GM23338 (cell line): ENCODE data around the gene EMC10. TPM values are rescaled to one million over a fixed set of nuclear protein-coding genes. Genes with fewer than 3 reads are reported as not detected.
"Not testable (repeated sequence)": the region's sequence is repeated elsewhere in the genome, so short reads cannot be mapped to it uniquely, and the experiment has no call there.

ENCODE experiments used
- ATAC-seq: fragments of 200-7000 bp; cut with Tn5 transposase; 3 replicates; pipeline ENCODE4 v1.9.1; 2020
- DNase-seq: peaks from one replicate; pipeline ENCODE4 v3.0.0-alpha.2; 2015; ENCODE audit warnings: low spot score
- H2AFZ ChIP-seq: fragments of 200-600 bp; sonication (generic); 2 replicates; pipeline ENCODE4 v1.8.0; 2016; ENCODE audit warnings: antibody characterized with exemption, mild to moderate bottlenecking, moderate library complexity
- H3F3A ChIP-seq: fragments of 200-600 bp; sonication (generic); replicated peaks from 2 replicates; pipeline ENCODE4 v1.8.0; 2017; ENCODE audit warnings: antibody characterized with exemption, mixed run types, low read depth
- H3K27ac ChIP-seq: fragments of 200-600 bp; sonication (generic); 2 replicates; pipeline ENCODE4 v1.6.1; 2016; ENCODE audit warnings: low read depth
- H3K27me3 ChIP-seq: fragments of 200-600 bp; sonication (generic); 2 replicates; pipeline ENCODE4 v1.8.0; 2016; ENCODE audit warnings: mild to moderate bottlenecking, mixed run types, moderate library complexity; ENCODE audit not compliant: insufficient read depth
- H3K36me3 ChIP-seq: fragments of 200-600 bp; sonication (generic); 2 replicates; pipeline ENCODE4 v1.8.0; 2016; ENCODE audit warnings: mild to moderate bottlenecking; ENCODE audit not compliant: insufficient read depth
- H3K4me1 ChIP-seq: fragments of 200-600 bp; sonication (generic); 2 replicates; pipeline ENCODE4 v1.8.0; 2016; ENCODE audit warnings: mild to moderate bottlenecking, moderate library complexity; ENCODE audit not compliant: insufficient read depth
- H3K4me2 ChIP-seq: fragments of 200-600 bp; sonication (generic); 2 replicates; pipeline ENCODE4 v1.7.1; 2017; ENCODE audit warnings: mixed run types
- H3K4me3 ChIP-seq: fragments of 200-600 bp; sonication (generic); 2 replicates; pipeline ENCODE4 v1.6.1; 2016; ENCODE audit warnings: mixed run types
- H3K79me2 ChIP-seq: fragments of 200-600 bp; sonication (generic); replicated peaks from 2 replicates; pipeline ENCODE4 v1.8.0; 2017; ENCODE audit warnings: mild to moderate bottlenecking; ENCODE audit not compliant: insufficient read depth
- H3K9me2 ChIP-seq: fragments of 200-600 bp; sonication (generic); 2 replicates; pipeline ENCODE4 v1.8.0; 2017; ENCODE audit not compliant: insufficient read depth
- H4K20me1 ChIP-seq: fragments of 200-600 bp; sonication (generic); replicated peaks from 2 replicates; pipeline ENCODE4 v1.8.0; 2017; ENCODE audit warnings: mild to moderate bottlenecking; ENCODE audit not compliant: insufficient read depth
- H3K27ac Mint-ChIP-seq: 2 replicates; pipeline ENCODE4 v1.8.0; 2020; ENCODE audit warnings: inconsistent platforms, mild to moderate bottlenecking, moderate library complexity, mixed read lengths
- H3K27me3 Mint-ChIP-seq: 3 replicates; pipeline ENCODE4 v1.8.0; 2022; ENCODE audit warnings: low read depth, mild to moderate bottlenecking, moderate library complexity, mixed read lengths, inconsistent platforms; ENCODE audit not compliant: insufficient read depth, poor library complexity
- H3K36me3 Mint-ChIP-seq: 3 replicates; pipeline ENCODE4 v1.8.0; 2021; ENCODE audit warnings: low read depth, mild to moderate bottlenecking, inconsistent platforms, moderate library complexity, mixed read lengths
- H3K4me1 Mint-ChIP-seq: 3 replicates; pipeline ENCODE4 v1.8.0; 2020; ENCODE audit warnings: mild to moderate bottlenecking, inconsistent platforms, mixed read lengths
- H3K4me3 Mint-ChIP-seq: 3 replicates; pipeline ENCODE4 v1.8.0; 2021; ENCODE audit warnings: moderate library complexity, mild to moderate bottlenecking, inconsistent platforms, mixed read lengths
- H3K9me3 Mint-ChIP-seq: 3 replicates; pipeline ENCODE4 v1.8.0; 2020; ENCODE audit warnings: moderate library complexity, mild to moderate bottlenecking, inconsistent platforms, mixed read lengths
- CREB1 ChIP-seq: fragments of 250-450 bp; sonication (Bioruptor Pico); IDR thresholded peaks from 2 replicates; pipeline ENCODE4 v1.5.0; 2020; ENCODE audit warnings: low read depth, mild to moderate bottlenecking, moderate library complexity
- EZH2phosphoT487 ChIP-seq: fragments of 200-600 bp; sonication (generic); IDR thresholded peaks from one replicate; pipeline ENCODE4 v1.8.1; 2018; ENCODE audit warnings: antibody characterized with exemption; ENCODE audit not compliant: unreplicated experiment
- JUNB ChIP-seq: IDR thresholded peaks from one replicate; pipeline ENCODE4 v1.6.1; 2016; ENCODE audit warnings: antibody characterized with exemption; ENCODE audit not compliant: unreplicated experiment
- NANOG ChIP-seq: IDR thresholded peaks from 2 replicates; pipeline ENCODE4 v1.6.1; 2016; ENCODE audit warnings: antibody characterized with exemption, borderline replicate concordance
- POLR2AphosphoS5 ChIP-seq: IDR thresholded peaks from 2 replicates; pipeline ENCODE4 v1.6.1; 2016; ENCODE audit warnings: antibody characterized with exemption, low read depth
- REST ChIP-seq: IDR thresholded peaks from one replicate; pipeline ENCODE4 v1.6.1; 2018; ENCODE audit warnings: antibody characterized with exemption; ENCODE audit not compliant: unreplicated experiment
- ZNF114 ChIP-seq: fragments of 250-450 bp; sonication (Bioruptor Pico); IDR thresholded peaks from 2 replicates; pipeline ENCODE4 v1.5.0; 2020; ENCODE audit warnings: mild to moderate bottlenecking, moderate library complexity
- ZNF331 ChIP-seq: fragments of 250-450 bp; sonication (Bioruptor Pico); IDR thresholded peaks from 2 replicates; pipeline ENCODE4 v1.5.0; 2020; ENCODE audit warnings: low read depth, mild to moderate bottlenecking, moderate library complexity
- polyA plus RNA-seq: library from polyadenylated mRNA; unstranded; fragments of >200 nt; fragmentation: Nextera tagmentation; extraction: Ambion mirVana; gene quantifications from 2 replicates; pipeline ENCODE4 v1.2.1, GENCODE V29; 2016
- total RNA-seq: library from RNA; depleted of rRNA; stranded (reverse); fragments of >200 nt; shearing (Covaris generic); gene quantifications from 2 replicates; pipeline ENCODE4 v1.2.3, GENCODE V29; 2014
- TF ChIP-seq, protein P1 (sequence below), 2 experiments: fragments of 200-600 bp in 1 of 2; sonication (generic) in 1 of 2; conservative IDR thresholded peaks; 2 replicates each; pipeline versions ENCODE4 v1.5.1 to v1.6.1; 2016 to 2017; ENCODE audit warnings: antibody characterized with exemption in 2 of 2, low read depth in 2 of 2, mild to moderate bottlenecking in 2 of 2, moderate library complexity in 1 of 2
- TF ChIP-seq, protein P2 (sequence below): fragments of 250-450 bp; sonication (Bioruptor Pico); IDR thresholded peaks from 2 replicates; pipeline ENCODE4 v1.5.0; 2020; ENCODE audit warnings: mild to moderate bottlenecking, moderate library complexity

EMC10 gene
- total and polyA plus RNA-seq, 2 experiments from 2014 or later: 24.8 to 113 TPM

DNA sequence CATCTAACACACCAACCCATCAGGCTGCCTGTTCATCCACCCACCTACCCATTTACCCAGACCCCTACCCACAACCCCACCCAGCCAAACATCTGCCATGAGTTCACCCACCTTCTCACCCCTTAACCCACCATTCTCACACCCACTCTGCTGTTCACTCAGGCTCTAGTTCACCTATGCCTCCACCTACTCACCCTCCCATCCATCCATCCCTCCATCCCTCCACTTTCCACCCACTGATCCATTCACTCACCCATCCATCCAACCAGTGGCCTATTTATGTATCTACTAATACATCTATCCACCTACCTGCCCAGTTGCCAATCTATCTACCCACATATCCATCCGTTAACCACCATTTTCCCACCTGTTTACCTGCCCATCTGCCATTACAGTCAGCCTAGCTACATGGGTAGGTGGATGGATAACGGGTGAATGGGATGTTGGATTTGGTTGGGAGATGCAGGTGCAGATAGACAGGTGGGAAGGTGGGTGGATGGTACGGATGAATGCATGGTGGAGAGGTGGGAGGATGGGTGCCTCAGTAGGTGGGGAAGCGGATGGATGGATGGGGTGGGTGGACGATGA, 38.4 kb upstream of the EMC10 start (continued):
- TF ChIP-seq REST: no peak
- no peak for TF ChIP-seq EZH2phosphoT487
- TF ChIP-seq NANOG: no peak
- TF ChIP-seq ZNF114 (CRISPR knock-in tag): no peak
- no peak for TF ChIP-seq JUNB
- TF ChIP-seq, protein P1, sequence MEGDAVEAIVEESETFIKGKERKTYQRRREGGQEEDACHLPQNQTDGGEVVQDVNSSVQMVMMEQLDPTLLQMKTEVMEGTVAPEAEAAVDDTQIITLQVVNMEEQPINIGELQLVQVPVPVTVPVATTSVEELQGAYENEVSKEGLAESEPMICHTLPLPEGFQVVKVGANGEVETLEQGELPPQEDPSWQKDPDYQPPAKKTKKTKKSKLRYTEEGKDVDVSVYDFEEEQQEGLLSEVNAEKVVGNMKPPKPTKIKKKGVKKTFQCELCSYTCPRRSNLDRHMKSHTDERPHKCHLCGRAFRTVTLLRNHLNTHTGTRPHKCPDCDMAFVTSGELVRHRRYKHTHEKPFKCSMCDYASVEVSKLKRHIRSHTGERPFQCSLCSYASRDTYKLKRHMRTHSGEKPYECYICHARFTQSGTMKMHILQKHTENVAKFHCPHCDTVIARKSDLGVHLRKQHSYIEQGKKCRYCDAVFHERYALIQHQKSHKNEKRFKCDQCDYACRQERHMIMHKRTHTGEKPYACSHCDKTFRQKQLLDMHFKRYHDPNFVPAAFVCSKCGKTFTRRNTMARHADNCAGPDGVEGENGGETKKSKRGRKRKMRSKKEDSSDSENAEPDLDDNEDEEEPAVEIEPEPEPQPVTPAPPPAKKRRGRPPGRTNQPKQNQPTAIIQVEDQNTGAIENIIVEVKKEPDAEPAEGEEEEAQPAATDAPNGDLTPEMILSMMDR (conservative IDR thresholded peaks at IDR 0.05; ENCODE audit: low read depth in 2 of 2): no peak
- TF ChIP-seq ZNF331: no peak

DNA sequence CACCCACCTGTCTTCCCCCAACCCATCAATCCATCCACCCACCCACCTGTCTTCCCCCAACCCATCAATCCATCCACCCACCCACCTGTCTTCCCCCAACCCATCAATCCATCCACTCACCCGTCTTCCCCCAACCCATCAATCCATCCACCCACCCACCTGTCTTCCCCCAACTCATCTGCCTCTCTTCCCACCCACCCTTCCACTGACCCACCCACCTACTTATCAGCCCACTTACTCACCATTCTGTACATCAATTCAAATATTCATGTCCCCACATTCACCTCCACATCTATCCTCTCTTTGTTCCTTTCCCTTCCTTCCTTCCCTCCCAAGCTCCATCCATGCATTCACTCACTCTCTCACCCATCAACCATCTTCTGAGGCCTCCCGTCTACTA, 37.2 kb upstream of the EMC10 start:
- H3K36me3 Mint-ChIP-seq: peaks cover 32% of the 10 kb centered on the region
- not testable (repeated sequence) for ATAC-seq
- H3K9me3 Mint-ChIP-seq: peaks cover 70% of the 10 kb centered on the region

GRCh38 chr19:50444059-50444458, 32.2 kb upstream of the EMC10 start:
- no peak overlapping the region for H3K4me2 ChIP-seq
- Mint-ChIP-seq H3K36me3 (peaks cover 49% of the 10 kb centered on the region), H3K9me3 (peaks cover 92% of the 10 kb centered on the region), H3K27me3 (peaks cover 4% of the 10 kb centered on the region), H3K27ac (no peak overlapping the region), H3K4me3 (no peak overlapping the region), H3K4me1 (no peaks in the 10 kb centered on the region)
- DNase-seq: no peak
- no peak for ATAC-seq
- no peak overlapping the region for H2AFZ ChIP-seq
- H3K36me3 ChIP-seq: no peaks in the 10 kb centered on the region
- H3K4me1 ChIP-seq: no peaks in the 10 kb centered on the region
- no peaks in the 10 kb centered on the region for H3K79me2 ChIP-seq
- H3F3A ChIP-seq: no peaks in the 10 kb centered on the region
- H3K27ac ChIP-seq: no peak overlapping the region
- no peak overlapping the region for H3K4me3 ChIP-seq
- H4K20me1 ChIP-seq: no peaks in the 10 kb centered on the region
- no peaks in the 10 kb centered on the region for H3K9me2 ChIP-seq
- no peaks in the 10 kb centered on the region for H3K27me3 ChIP-seq
- no peak for TF ChIP-seq POLR2AphosphoS5
- TF ChIP-seq, protein P2, sequence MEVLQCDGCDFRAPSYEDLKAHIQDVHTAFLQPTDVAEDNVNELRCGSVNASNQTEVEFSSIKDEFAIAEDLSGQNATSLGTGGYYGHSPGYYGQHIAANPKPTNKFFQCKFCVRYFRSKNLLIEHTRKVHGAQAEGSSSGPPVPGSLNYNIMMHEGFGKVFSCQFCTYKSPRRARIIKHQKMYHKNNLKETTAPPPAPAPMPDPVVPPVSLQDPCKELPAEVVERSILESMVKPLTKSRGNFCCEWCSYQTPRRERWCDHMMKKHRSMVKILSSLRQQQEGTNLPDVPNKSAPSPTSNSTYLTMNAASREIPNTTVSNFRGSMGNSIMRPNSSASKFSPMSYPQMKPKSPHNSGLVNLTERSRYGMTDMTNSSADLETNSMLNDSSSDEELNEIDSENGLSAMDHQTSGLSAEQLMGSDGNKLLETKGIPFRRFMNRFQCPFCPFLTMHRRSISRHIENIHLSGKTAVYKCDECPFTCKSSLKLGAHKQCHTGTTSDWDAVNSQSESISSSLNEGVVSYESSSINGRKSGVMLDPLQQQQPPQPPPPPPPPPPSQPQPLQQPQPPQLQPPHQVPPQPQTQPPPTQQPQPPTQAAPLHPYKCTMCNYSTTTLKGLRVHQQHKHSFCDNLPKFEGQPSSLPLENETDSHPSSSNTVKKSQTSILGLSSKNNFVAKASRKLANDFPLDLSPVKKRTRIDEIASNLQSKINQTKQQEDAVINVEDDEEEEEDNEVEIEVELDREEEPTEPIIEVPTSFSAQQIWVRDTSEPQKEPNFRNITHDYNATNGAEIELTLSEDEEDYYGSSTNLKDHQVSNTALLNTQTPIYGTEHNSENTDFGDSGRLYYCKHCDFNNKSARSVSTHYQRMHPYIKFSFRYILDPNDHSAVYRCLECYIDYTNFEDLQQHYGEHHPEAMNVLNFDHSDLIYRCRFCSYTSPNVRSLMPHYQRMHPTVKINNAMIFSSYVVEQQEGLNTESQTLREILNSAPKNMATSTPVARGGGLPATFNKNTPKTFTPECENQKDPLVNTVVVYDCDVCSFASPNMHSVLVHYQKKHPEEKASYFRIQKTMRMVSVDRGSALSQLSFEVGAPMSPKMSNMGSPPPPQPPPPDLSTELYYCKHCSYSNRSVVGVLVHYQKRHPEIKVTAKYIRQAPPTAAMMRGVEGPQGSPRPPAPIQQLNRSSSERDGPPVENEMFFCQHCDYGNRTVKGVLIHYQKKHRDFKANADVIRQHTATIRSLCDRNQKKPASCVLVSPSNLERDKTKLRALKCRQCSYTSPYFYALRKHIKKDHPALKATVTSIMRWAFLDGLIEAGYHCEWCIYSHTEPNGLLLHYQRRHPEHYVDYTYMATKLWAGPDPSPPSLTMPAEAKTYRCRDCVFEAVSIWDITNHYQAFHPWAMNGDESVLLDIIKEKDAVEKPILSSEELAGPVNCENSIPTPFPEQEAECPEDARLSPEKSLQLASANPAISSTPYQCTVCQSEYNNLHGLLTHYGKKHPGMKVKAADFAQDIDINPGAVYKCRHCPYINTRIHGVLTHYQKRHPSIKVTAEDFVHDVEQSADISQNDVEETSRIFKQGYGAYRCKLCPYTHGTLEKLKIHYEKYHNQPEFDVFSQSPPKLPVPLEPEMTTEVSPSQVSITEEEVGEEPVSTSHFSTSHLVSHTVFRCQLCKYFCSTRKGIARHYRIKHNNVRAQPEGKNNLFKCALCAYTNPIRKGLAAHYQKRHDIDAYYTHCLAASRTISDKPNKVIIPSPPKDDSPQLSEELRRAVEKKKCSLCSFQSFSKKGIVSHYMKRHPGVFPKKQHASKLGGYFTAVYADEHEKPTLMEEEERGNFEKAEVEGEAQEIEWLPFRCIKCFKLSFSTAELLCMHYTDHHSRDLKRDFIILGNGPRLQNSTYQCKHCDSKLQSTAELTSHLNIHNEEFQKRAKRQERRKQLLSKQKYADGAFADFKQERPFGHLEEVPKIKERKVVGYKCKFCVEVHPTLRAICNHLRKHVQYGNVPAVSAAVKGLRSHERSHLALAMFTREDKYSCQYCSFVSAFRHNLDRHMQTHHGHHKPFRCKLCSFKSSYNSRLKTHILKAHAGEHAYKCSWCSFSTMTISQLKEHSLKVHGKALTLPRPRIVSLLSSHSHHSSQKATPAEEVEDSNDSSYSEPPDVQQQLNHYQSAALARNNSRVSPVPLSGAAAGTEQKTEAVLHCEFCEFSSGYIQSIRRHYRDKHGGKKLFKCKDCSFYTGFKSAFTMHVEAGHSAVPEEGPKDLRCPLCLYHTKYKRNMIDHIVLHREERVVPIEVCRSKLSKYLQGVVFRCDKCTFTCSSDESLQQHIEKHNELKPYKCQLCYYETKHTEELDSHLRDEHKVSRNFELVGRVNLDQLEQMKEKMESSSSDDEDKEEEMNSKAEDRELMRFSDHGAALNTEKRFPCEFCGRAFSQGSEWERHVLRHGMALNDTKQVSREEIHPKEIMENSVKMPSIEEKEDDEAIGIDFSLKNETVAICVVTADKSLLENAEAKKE (CRISPR knock-in tag): no peak
- TF ChIP-seq CREB1: no peak

More for the DNA sequence above, 37.2 kb upstream of the EMC10 start:
- H3F3A ChIP-seq, H4K20me1 ChIP-seq, H3K4me2 ChIP-seq, H3K4me3 Mint-ChIP-seq, H3K4me3 ChIP-seq, H3K9me2 ChIP-seq, DNase-seq, H3K4me1 ChIP-seq, H3K27me3 ChIP-seq, H3K4me1 Mint-ChIP-seq, H3K79me2 ChIP-seq, H2AFZ ChIP-seq, H3K36me3 ChIP-seq, H3K27ac ChIP-seq, H3K27ac Mint-ChIP-seq: not testable (repeated sequence)
- peaks cover 11% of the 10 kb centered on the region for H3K27me3 Mint-ChIP-seq
